DOHH2 (cell line): Measurements from ENCODE around the gene NDUFS7.
"Not testable (repeated sequence)": the region's sequence is repeated elsewhere in the genome, so short reads cannot be mapped to it uniquely, and the experiment has no call there.

Experiments
- H3F3A ChIP-seq: fragments of 200-600 bp; sonication (generic), shearing (Covaris generic); 2 replicates; pipeline ENCODE4 v1.6.0; 2016; ENCODE audit warnings: antibody characterized with exemption, mild to moderate bottlenecking; ENCODE audit not compliant: control insufficient read depth, insufficient read depth
- H3K27ac ChIP-seq: fragments of 200-600 bp; sonication (generic); 2 replicates; pipeline ENCODE4 v1.5.1; 2014; ENCODE audit warnings: low read depth, mild to moderate bottlenecking, low read length, moderate library complexity
- H3K27me3 ChIP-seq: fragments of 200-600 bp; sonication (generic); 2 replicates; pipeline ENCODE4 v1.6.1; 2014; ENCODE audit warnings: mild to moderate bottlenecking, low read length, mixed read lengths; ENCODE audit not compliant: control insufficient read depth
- H3K36me3 ChIP-seq: fragments of 200-600 bp; sonication (generic); 2 replicates; pipeline ENCODE4 v1.6.1; 2014; ENCODE audit warnings: mild to moderate bottlenecking, low read length, moderate library complexity, mixed read lengths; ENCODE audit not compliant: control insufficient read depth
- H3K4me1 ChIP-seq: fragments of 200-600 bp; sonication (generic); 2 replicates; pipeline ENCODE4 v1.6.1; 2014; ENCODE audit warnings: mild to moderate bottlenecking, low read length, mixed read lengths; ENCODE audit not compliant: control insufficient read depth
- H3K4me2 ChIP-seq: fragments of 200-600 bp; sonication (generic); 2 replicates; pipeline ENCODE4 v1.6.0; 2014; ENCODE audit warnings: mild to moderate bottlenecking, low read length, moderate library complexity
- H3K4me3 ChIP-seq: fragments of 200-600 bp; sonication (generic); 2 replicates; pipeline ENCODE4 v1.5.1; 2014; ENCODE audit warnings: mild to moderate bottlenecking, low read length, mixed read lengths
- H3K79me2 ChIP-seq: fragments of 200-600 bp; sonication (generic); 2 replicates; pipeline ENCODE4 v1.6.1; 2014; ENCODE audit warnings: mild to moderate bottlenecking, low read length, mixed read lengths; ENCODE audit not compliant: control insufficient read depth
- H3K9me2 ChIP-seq: fragments of 200-600 bp; sonication (generic); replicated peaks from 2 replicates; pipeline ENCODE4 v1.6.1; 2014; ENCODE audit warnings: mild to moderate bottlenecking, low read length, mixed read lengths; ENCODE audit not compliant: control insufficient read depth
- H3K9me3 ChIP-seq: fragments of 200-600 bp; sonication (generic); 2 replicates; pipeline ENCODE4 v1.6.1; 2014; ENCODE audit warnings: antibody characterized with exemption, low read length, mixed read lengths; ENCODE audit not compliant: control insufficient read depth, insufficient read depth
- H4K20me1 ChIP-seq: fragments of 200-600 bp; sonication (generic); 2 replicates; pipeline ENCODE4 v1.6.0; 2014; ENCODE audit warnings: low read depth, mild to moderate bottlenecking, antibody characterized with exemption, low read length, moderate library complexity; ENCODE audit not compliant: control insufficient read depth, insufficient read depth
- CTCF ChIP-seq: fragments of 200-600 bp; sonication (generic); IDR thresholded peaks from one replicate; pipeline ENCODE4 v1.5.1; 2014; ENCODE audit warnings: antibody characterized with exemption, mild to moderate bottlenecking, low read depth, low read length; ENCODE audit not compliant: poor library complexity, severe bottlenecking
- EZH2phosphoT487 ChIP-seq: fragments of 200-600 bp; sonication (generic); IDR thresholded peaks from 2 replicates; pipeline ENCODE4 v1.6.1; 2017; ENCODE audit warnings: borderline replicate concordance, mild to moderate bottlenecking, antibody characterized with exemption, low read length, moderate library complexity, mixed read lengths

NDUFS7 gene

DNA sequence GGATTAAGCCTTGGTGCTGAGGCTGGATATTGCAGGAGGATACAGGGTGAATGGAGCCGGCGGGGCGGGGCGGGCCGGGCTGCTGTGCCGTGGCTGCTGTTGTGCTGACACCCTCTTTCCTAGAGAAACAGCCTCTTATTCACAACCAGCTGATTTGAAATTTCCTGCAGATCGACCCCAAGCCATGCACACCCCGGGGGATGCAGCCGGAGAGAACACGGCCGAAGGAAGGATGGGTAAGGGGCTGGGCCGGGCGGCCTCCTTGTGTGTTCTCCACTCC, 34.7 kb downstream of the NDUFS7 start:
- no peak overlapping the region for H3K4me3 ChIP-seq
- H3K9me3 ChIP-seq, result no peaks in the 10 kb centered on the region
- H4K20me1 ChIP-seq, result peaks cover 25% of the 10 kb centered on the region
- peaks cover 95% of the 10 kb centered on the region for H3K79me2 ChIP-seq
- H3K36me3 ChIP-seq, result peaks cover 94% of the 10 kb centered on the region
- H3K9me2 ChIP-seq, result no peaks in the 10 kb centered on the region
- no peaks in the 10 kb centered on the region for H3F3A ChIP-seq
- TF ChIP-seq CTCF (no peak), EZH2phosphoT487 (no peak)
- no peaks in the 10 kb centered on the region for H3K27me3 ChIP-seq
- H3K4me2 ChIP-seq, result no peak overlapping the region
- no peak overlapping the region for H3K27ac ChIP-seq
- H3K4me1 ChIP-seq, result no peaks in the 10 kb centered on the region

GRCh38 chr19:1418951-1419738, 35.4 kb downstream of the NDUFS7 start:
- H3K27ac ChIP-seq, result no peak overlapping the region
- H3K9me2 ChIP-seq, result no peaks in the 10 kb centered on the region
- H3K4me2 ChIP-seq, result no peak overlapping the region
- H3F3A ChIP-seq, result no peaks in the 10 kb centered on the region
- TF ChIP-seq CTCF (no peak), EZH2phosphoT487 (no peak)
- H4K20me1 ChIP-seq, result peaks cover 17% of the 10 kb centered on the region
- H3K4me1 ChIP-seq, result no peaks in the 10 kb centered on the region
- peaks cover 94% of the 10 kb centered on the region for H3K79me2 ChIP-seq
- no peaks in the 10 kb centered on the region for H3K27me3 ChIP-seq
- H3K36me3 ChIP-seq, result peaks cover 93% of the 10 kb centered on the region
- H3K9me3 ChIP-seq, result no peaks in the 10 kb centered on the region
- no peak overlapping the region for H3K4me3 ChIP-seq

GRCh38 chr19:1420085-1420484, 36.4 kb downstream of the NDUFS7 start:
- H3K4me1 ChIP-seq, H3K9me2 ChIP-seq, H3K4me2 ChIP-seq, H3K27me3 ChIP-seq, H3K9me3 ChIP-seq, H3K27ac ChIP-seq, H3K4me3 ChIP-seq, H3F3A ChIP-seq: not testable (repeated sequence)
- Histone ChIP-seq H4K20me1 (peaks cover 15% of the 10 kb centered on the region), H3K79me2 (peaks cover 90% of the 10 kb centered on the region), H3K36me3 (peaks cover 95% of the 10 kb centered on the region)

GRCh38 chr19:1420590-1420989, 36.9 kb downstream of the NDUFS7 start:
- H3K9me3 ChIP-seq, result no peaks in the 10 kb centered on the region
- peaks cover 95% of the 10 kb centered on the region for H3K36me3 ChIP-seq
- TF ChIP-seq CTCF (no peak), EZH2phosphoT487 (no peak)
- no peaks in the 10 kb centered on the region for H3K27me3 ChIP-seq
- H4K20me1 ChIP-seq, result peaks cover 10% of the 10 kb centered on the region
- no peaks in the 10 kb centered on the region for H3K9me2 ChIP-seq
- no peak overlapping the region for H3K4me2 ChIP-seq
- H3K27ac ChIP-seq, result no peak overlapping the region
- H3K4me1 ChIP-seq, result no peaks in the 10 kb centered on the region
- H3K4me3 ChIP-seq, result no peak overlapping the region
- H3K79me2 ChIP-seq, result peaks cover 90% of the 10 kb centered on the region
- no peaks in the 10 kb centered on the region for H3F3A ChIP-seq
